22Rv1 (cell line): ENCODE data around the gene TAF4B.
"Not testable (repeated sequence)": the region's sequence is repeated elsewhere in the genome, so short reads cannot be mapped to it uniquely, and the experiment has no call there.

ENCODE experiments used
- ZFX ChIP-seq: fragments of 450-650 bp; IDR thresholded peaks from 2 replicates; pipeline ENCODE4 v1.6.1; 2017; ENCODE audit warnings: antibody characterized with exemption, borderline replicate concordance
- TF ChIP-seq, protein P1 (sequence below): fragments of 450-650 bp; IDR thresholded peaks from 2 replicates; pipeline ENCODE4 v1.5.1; 2017; ENCODE audit warnings: mild to moderate bottlenecking

DNA sequence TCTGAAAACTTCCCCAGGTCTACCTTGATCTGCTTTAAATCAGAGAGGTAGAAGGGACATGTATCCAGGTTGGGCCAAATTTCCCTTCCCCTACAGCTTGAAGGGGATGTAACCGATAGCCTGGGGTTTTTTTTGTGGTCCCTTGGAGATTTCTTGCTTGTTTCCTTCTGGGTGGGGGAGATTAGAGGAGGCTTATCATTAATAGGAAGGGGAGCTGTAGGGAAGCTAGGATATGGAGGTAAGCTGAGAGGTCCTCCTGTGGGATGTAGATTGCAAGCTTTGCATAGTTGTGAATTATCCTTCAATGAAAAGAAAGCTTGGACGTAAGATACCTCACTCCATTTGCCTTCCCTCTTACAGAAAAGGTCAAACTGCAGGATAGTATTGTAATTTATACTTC is 11.1 kb downstream of the TAF4B start:
- TF ChIP-seq, protein P1, sequence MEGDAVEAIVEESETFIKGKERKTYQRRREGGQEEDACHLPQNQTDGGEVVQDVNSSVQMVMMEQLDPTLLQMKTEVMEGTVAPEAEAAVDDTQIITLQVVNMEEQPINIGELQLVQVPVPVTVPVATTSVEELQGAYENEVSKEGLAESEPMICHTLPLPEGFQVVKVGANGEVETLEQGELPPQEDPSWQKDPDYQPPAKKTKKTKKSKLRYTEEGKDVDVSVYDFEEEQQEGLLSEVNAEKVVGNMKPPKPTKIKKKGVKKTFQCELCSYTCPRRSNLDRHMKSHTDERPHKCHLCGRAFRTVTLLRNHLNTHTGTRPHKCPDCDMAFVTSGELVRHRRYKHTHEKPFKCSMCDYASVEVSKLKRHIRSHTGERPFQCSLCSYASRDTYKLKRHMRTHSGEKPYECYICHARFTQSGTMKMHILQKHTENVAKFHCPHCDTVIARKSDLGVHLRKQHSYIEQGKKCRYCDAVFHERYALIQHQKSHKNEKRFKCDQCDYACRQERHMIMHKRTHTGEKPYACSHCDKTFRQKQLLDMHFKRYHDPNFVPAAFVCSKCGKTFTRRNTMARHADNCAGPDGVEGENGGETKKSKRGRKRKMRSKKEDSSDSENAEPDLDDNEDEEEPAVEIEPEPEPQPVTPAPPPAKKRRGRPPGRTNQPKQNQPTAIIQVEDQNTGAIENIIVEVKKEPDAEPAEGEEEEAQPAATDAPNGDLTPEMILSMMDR: not testable (repeated sequence)
- TF ChIP-seq ZFX: not testable (repeated sequence)
